ENCODE measurements around the gene MT3.

- TF ChIP-seq CTCF (conservative IDR thresholded peaks at IDR 0.05 in 1 of 2, IDR thresholded peaks at IDR 0.05 in 1 of 2; ENCODE audit: extremely low read depth in 1 of 2, insufficient read depth in 1 of 2, low read depth in 1 of 2, low read length in 2 of 2) (no peak), EZH2 (IDR thresholded peaks at IDR 0.05; ENCODE audit: borderline replicate concordance, low read length) (no peak)
These were observed 37.4 kb downstream of the MT3 start for GRCh38 chr16:56626685-56627084.

All from mammary epithelial cell (primary cell).